Measurements from ENCODE around the gene NUP214.
"Not testable (repeated sequence)": the region's sequence is repeated elsewhere in the genome, so short reads cannot be mapped to it uniquely, and the experiment has no call there.

NUP214 gene

DNA sequence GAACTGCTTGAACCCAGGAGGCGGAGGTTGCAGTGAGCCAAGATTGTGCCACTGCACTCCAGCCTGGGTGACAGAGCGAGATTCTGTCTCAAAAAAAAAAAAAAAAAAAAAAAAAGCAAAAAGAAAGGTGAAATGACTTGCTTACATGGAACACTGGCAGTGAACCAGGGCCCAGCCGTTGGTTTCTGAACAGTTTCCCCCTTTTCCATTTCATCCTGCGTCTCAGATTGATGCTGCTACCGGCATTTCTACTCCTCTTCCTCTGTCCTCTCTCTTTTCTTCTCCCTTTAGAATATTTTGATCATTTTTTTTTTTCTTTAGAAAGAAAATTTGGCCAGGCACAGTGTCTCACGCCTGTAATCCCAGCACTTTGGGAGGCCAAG is 10.0 kb upstream of the NUP214 start:
- DNase-seq = not testable (repeated sequence)

DNA sequence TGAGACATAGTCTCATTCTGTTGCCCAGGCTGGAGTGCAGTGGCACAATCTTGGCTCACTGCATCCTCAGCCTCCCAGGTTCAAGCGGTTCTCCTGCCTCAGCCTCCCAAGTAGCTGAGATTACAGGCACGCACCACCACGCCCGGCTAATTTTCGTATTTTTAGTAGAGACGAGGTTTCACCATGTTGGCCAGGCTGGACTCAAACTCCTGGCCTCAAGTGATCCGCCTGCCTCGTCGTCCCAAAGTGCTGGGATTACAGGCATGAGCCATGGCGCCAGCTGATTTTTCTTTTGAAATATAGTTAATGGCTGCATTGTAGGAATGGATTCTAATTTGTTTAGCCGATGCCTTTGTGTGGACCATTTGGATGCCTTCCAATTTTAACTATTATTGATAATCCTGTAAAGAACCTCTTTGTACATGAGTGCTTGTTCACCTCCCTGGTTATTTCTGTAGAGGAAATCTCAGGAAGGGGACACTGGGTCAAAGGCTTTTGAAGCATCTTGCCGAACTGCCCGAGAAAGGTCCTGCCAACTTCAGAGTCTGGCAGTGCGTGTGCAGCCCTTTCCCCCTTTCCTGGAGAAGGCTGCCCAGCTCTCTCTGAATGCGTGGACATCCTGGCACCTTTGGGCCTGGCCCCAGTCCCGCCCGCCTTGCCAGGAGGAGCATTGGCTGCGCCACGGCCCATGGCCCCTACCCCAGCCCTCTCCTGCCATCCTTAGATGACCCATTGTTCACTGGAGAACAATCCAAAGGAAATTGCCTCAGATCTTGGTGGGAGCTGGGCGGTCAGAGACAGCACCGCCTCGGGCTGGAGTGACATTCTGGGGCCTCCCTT is 8.9 kb upstream of the NUP214 start:
- DNase-seq = peak in 38 of 56 donors; percentile 19 to 78 (median 51)

DNA sequence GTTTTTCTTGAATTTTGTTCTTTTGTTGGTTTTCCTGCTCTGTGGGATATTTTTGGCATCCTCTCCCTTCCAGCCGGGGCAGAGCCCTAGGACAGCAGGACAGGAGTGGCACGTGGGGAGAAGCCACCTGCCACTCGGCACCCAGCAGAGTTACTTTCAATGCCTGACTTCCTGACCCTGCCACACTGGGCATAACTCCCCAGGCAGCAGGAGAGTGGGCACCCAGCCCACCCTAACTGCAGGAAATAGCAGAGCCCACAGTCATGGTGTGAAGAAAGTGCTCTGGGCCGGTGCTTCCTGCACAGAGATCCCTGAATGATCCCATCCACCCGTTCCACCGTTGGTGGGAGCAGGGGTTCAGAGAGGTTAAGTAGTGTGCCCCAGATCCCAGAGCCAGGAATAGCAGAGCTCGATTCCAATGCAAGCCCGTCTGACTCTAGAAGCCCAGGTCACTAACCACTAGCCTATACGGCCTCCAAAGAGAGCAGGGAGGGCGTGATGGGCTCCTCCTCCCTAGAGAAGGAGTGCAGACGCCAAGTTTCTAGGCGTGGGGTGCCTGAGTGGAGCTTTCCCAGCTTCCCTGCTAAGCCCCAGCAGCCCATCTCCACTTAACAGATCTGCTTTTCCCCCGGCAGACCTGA is 8.1 kb upstream of the NUP214 start:
- DNase-seq = peak in 1 of 56 donors; percentile 37

DNA sequence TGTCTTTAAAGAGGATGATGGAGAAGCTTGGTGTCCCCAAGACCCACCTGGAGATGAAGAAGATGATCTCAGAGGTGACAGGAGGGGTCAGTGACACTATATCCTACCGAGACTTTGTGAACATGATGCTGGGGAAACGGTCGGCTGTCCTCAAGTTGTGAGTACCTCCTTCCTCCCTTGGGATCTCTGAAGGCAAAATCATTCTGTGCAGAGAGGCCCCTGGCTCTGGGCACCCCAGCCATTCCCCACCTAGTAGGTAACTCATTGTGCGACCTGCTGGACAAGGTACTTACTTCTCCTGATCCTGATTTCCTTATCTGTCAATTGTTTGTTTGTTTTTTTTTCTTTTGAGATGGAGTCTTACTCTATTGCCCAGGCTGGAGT is 7.6 kb upstream of the NUP214 start:
- no peak for DNase-seq

DNA sequence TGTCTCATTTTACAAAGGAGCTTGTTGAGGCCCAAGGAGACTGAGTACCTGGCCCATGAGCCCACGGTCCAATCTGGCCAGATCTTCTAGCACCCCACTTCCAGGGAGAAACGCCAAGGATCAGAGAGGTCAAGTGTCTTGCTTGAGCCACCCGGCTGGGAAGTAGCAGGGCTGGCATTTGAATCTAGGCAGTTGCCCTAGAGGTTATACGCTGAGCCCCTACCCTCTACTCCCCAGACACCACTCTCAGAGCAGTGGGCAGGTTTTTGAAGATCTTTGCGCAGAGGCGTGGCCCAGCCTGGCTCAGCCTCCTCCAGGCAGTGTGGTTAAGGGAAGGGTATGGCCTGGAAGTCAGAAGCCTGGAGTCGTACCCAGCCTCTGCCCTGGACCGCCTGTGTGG is 5.8 kb upstream of the NUP214 start:
- no peak for DNase-seq

DNA sequence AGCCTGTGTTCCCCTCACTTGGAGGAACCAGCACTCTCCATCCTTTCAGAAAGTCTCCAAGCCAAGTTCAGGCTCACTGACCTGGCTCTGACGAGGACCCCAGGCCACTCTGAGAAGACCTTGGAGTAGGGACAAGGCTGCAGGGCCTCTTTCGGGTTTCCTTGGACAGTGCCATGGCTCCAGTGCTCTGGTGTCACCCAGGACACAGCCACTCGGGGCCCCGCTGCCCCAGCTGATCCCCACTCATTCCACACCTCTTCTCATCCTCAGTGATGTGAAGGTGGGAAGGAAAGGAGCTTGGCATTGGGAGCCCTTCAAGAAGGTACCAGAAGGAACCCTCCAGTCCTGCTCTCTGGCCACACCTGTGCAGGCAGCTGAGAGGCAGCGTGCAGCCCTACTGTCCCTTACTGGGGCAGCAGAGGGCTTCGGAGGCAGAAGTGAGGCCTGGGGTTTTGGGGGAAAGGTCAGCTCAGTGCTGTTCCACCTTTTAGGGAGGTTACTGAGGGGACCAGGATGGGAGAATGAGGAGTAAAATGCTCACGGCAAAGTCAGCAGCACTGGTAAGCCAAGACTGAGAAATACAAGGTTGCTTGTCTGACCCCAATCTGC is 4.7 kb upstream of the NUP214 start:
- no peak for DNase-seq

DNA sequence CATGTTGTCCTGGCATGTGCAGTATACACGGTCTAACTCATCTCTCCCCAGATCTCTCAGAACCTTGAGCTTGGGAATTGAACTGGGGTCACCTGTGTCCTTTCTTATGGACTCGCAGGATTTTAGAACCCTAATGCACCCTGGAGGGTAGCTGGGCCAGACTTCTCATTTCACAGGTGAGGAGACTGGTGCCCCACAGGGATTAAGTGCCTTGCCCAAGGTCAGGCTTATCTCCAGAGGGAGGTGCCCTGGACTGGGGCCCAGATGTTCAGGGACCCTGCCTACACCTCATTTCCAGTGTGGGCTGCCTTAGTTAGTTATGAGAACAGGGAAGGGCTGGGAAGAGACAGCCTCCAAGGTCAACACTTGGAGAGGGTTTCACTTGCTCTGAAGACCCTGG is 4.0 kb upstream of the NUP214 start:
- DNase-seq = no peak

DNA sequence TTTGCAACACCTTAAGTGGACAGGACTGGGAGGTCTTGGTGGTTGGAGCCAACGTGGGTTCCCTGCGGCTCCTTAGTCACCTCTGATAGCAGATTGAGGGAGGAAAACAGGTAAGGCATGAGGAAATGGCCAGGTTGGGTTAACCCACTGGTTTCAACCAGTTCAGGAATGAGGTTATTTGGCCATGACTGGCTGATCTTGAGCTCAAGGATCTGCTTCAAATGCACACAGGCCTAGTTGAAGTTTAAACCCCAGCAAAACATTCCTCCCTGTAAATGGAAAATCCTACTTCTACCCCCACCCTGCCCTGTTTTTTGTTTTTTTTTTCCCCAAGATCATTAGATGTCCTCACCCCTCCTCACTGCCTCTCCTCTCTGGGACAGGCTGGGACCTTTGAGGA is 3.2 kb upstream of the NUP214 start:
- DNase-seq = no peak

DNA sequence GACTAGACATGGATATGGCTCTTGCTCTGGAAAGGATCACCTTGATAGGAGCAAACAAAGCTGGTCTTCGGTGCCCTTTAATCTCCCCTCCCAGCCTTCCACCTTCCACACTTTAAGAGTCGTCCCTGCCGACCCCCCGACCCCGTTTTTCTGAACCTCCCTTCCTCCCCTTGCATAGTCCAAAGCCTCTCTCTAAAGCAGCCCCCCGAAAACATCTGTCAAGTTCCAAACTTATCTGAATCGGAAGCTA is 423 bp upstream of the NUP214 start:
- DNase-seq = no peak

DNA sequence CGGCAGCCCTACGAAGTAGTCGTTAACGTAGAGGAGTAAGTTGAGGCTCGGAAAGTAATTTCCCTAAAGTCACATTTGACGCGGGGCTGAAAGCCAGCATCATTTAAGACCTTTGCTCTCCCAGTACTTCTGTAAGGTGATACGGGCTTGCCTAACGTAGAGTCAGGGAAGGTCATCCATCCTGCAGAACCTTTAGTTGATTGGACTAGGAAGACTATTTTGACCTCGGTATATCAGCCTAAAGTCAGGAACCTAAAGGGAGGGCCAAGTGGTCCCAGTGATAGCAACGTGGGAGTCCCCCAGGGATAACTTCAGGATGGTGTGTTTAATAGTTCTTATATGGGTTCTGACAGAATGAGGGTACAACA is 657 bp downstream of the NUP214 start:
- no peak for DNase-seq

DNA sequence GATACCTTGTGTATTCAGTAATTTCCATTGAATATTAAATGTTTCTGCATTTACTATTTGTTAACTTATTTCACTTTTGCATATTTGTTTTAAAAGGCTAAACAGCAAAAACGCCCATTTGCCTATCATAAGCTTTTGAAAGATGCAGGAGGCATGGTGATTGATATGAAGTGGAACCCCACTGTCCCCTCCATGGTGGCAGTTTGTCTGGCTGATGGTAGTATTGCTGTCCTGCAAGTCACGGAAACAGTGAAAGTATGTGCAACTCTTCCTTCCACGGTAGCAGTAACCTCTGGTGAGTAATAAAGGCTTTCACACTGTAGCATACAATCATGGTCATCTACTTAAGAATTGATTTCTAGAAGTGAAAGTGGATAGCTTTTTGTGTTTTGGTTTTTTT is 3.8 kb downstream of the NUP214 start:
- no peak for DNase-seq

DNA sequence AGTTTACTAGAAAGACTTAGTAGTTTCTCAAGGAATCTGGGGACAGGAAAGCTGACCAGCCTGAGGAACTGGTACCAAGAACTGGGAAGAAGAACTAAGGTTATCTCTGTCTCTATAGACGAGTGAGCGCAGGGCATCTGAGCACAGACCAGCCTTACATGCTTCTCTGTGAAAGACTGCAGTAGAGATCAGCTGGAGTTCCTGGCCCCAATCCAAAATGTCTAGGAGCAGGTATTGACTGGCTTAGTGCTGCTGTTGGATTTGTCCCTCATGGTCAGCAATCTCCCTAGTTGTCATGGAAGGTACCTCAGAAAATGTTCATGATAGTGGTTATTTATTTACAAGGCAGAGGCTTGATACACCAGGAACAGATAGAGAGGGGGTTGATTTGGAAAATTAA is 13.3 kb downstream of the NUP214 start:
- DNase-seq = no peak

DNA sequence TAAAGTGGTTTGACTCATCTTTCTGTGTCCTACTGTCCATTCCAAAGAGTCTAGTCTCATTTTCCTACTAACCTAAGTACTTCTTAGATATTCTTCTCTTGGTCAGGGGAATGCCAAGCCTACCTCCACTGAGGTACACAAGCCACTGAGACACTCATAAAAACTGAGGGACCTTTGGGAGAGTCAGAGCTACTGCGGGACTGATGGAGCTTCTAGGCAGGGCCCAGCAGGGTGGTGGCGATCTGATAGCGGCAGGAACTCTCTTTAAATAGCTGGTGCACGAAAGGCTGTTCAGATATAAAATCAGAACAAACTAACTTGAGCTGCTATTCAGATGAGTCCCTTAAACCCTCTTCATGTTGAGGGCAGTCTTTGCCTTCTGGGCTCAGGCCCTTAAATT is 14.7 kb downstream of the NUP214 start:
- no peak for DNase-seq

DNA sequence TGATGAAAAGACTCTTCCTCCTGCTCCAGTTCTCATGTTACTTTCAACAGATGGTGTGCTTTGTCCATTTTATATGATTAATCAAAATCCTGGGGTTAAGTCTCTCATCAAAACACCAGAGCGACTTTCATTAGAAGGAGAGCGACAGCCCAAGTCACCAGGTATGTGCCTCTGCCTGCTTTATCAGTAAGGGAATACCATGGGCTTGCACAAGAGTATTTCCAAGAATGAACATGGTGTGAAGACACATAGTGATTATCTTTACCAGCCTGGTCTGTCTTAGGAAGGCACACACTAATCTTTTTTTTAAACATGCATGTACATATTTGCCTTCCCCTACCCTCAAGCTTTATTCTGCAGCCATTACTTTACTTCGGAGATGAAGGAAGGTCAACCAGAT is 15.2 kb downstream of the NUP214 start:
- no peak for DNase-seq

DNA sequence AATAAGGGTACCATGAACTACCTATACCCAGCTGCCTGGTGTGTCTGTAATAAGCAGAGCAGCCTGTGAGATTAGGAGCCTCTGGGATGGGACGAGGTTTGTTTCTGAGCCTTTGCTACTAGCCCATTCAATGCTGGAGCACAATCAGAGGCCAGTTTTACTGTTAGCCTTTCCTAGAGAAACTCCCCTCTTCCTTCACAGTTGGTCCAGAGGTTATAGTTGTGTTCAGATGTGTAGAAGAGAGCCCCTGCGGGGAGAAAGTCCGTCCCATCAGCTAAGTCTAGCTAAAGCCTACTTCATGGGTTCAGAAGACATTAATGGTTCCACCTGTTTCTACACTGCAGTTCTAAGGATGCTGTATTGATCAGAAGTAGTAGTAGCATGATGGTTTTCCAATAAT is 16.8 kb downstream of the NUP214 start:
- no peak for DNase-seq

DNA sequence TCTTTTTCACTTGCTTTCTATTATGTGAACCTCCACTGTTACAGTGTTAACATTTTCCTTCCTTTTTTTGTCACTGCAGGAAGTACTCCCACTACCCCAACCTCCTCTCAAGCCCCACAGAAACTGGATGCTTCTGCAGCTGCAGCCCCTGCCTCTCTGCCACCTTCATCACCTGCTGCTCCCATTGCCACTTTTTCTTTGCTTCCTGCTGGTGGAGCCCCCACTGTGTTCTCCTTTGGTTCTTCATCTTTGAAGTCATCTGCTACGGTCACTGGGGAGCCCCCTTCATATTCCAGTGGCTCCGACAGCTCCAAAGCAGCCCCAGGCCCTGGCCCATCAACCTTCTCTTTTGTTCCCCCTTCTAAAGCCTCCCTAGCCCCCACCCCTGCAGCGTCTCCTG is 18.8 kb downstream of the NUP214 start:
- no peak for DNase-seq

DNA sequence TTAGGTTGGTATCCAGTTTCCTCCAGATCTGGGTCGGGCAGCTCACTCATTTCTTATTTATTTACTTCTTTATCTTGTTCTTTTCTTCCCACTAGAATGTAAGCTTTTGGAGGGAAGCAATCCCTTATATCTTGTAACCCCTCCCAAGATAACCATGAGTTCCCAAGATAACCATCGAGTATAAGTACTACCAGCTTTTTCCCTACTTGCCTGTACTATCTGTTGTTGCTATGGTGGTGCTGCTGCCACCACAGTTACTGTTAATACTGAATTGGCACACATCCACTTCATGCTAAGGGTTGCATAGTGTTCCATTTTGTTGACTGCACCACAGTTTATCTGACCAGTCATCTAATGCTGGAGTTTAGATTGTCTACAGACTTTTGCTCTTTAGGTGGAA is 19.9 kb downstream of the NUP214 start:
- DNase-seq = no peak

DNA sequence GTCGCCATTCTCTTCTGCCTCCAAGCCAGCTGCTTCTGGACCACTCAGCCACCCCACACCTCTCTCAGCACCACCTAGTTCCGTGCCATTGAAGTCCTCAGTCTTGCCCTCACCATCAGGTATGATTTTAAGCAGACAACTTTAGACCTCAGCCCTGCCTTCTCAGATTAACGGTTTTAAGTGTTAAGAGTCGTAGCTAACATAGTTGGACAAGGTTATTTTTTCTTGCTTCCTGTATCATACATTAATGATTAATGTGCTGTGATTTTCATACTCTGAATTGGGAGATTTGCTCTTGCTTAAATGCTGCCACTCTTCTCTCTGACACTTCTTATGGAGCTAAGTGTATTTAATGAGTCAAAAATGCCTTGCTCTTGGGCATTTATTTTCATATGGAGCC is 20.8 kb downstream of the NUP214 start:
- DNase-seq = no peak

DNA sequence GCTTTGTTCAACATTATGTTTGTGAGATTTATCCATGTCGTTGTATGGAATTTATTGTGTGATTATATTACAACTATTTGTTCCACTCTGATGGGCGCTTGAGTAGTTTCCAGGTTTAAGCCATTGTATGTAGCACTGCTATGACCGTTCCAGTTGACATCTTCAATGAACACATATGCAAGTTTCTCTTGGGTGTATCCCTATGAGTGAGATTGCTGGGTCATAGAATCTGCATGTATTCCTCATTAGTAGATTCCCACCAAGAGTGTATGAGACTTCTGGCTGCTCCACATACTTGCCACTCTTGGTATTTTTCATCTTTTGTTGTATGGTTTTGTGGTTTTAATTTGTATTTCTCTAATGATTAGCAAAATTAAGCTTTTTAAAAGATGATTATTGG is 22.9 kb downstream of the NUP214 start:
- no peak for DNase-seq

DNA sequence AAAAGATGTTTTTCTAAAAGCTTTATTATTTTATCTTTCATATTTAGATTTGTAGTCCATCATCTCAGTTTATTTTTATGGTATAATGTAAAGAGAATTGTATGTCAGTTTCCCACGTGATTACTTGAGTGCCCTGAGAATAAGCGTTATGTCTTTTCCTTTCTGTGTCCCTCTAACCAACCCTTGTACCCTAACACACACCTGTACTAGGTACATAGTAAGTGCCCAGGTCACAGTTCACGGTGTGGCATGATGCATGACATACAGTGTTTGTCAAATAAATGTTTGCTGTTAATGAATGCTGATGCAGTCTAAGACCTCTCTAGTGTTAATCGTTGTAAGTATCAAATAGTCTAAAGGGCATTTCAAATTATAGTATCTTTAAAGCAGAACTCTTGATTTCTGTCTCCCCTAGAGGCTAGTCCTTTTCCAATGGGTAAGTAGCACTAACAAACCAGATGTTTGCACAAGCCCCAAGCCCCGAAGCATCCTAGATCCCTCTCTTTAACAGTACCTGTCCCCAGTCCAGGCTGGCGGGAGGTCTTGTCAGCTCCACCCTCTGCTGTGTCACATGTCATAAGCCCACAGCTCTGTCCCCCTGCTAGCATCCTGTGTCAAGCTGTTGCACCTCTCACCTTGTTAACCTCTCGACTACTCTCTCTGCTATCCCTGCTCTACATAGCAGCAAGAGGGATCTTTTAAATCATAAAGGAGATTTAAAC is 23.7 kb downstream of the NUP214 start:
- DNase-seq = no peak

DNA sequence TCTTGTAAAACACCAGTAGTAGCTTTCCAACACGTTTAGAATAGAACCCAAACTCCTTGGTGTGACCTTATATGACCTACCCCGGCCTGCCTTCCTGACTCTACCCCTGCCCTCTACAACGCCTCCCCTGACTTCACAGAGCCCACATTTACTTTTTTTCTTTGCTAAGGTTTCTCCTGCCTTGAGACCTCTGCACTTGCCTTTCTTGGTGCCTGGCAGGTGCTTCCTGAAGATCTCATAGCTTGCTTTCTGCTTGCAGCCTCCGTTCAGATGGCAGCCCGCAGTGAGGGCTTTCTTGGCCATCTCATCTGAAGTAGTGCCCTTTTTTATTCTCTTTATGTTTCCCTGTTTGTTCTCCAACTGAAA is 24.3 kb downstream of the NUP214 start:
- no peak for DNase-seq

DNA sequence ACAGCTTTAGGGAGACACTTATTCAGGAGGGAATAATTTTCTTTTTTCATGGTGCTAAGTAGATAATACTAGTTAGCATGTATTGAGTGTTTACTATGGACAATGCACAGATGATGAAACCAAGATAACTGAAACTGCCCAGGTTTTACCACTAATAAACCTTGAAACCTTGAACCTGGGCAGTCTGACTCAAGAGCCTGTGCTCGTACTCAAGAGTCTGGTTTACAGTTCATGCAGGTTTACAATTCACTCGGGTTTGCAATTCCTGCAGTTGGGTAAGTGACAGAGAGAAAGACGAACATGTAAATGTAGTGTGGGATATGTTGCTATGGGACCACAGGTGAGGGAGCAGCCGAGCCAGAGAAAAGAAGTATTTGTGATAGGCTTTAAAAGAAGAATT is 28.2 kb downstream of the NUP214 start:
- no peak for DNase-seq

DNA sequence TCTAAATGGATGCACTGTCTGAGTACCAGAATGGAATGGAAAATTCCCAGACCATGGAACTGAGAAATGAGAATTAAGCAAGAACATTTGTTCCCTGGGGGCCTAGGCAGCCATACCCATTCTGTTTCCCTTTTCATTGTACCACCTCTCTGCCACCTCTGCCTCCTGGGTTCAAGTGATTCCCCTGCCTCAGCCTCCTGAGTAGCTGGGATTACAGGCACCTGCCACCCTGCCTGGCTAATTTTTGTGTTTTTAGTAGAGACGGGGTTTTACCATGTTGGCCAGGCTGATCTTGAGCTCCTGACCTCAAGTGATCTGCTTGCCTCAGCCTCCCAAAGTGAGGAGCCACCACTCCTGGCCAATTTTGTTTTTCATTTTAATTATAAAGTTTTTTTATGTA is 33.3 kb downstream of the NUP214 start:
- not testable (repeated sequence) for DNase-seq

All from nucleus accumbens (tissue), 56 donors.